OCI-LY3 (cell line): ENCODE data around the gene CD300LD.

ENCODE experiments used
- EZH2phosphoT487 ChIP-seq: fragments of 200-600 bp; shearing (Covaris generic); IDR thresholded peaks from 2 replicates; pipeline ENCODE4 v1.6.1; 2018; ENCODE audit warnings: antibody characterized with exemption, mixed run types, low read depth
- TF ChIP-seq, protein P1 (sequence below): fragments of 200-600, 300-600 bp; sonication (generic); IDR thresholded peaks from 2 replicates; pipeline ENCODE4 v1.5.1; 2014; ENCODE audit warnings: antibody characterized with exemption, low read length, low read depth

- TF ChIP-seq, protein P1, sequence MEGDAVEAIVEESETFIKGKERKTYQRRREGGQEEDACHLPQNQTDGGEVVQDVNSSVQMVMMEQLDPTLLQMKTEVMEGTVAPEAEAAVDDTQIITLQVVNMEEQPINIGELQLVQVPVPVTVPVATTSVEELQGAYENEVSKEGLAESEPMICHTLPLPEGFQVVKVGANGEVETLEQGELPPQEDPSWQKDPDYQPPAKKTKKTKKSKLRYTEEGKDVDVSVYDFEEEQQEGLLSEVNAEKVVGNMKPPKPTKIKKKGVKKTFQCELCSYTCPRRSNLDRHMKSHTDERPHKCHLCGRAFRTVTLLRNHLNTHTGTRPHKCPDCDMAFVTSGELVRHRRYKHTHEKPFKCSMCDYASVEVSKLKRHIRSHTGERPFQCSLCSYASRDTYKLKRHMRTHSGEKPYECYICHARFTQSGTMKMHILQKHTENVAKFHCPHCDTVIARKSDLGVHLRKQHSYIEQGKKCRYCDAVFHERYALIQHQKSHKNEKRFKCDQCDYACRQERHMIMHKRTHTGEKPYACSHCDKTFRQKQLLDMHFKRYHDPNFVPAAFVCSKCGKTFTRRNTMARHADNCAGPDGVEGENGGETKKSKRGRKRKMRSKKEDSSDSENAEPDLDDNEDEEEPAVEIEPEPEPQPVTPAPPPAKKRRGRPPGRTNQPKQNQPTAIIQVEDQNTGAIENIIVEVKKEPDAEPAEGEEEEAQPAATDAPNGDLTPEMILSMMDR = no peak
- 0 out of 2 replicates have a peak, but pooled peaks have one; percentile 28 for TF ChIP-seq EZH2phosphoT487
These were observed 47.6 kb upstream of the CD300LD start for GRCh38 chr17:74639704-74640151.
